ENCODE data around the gene CHMP4B. TPM values are rescaled to one million over a fixed set of nuclear protein-coding genes. Genes with fewer than 3 reads are reported as not detected.

Gene CHMP4B
- total RNA-seq, 1 experiment from 2014 or later, result 87.5 TPM

DNA sequence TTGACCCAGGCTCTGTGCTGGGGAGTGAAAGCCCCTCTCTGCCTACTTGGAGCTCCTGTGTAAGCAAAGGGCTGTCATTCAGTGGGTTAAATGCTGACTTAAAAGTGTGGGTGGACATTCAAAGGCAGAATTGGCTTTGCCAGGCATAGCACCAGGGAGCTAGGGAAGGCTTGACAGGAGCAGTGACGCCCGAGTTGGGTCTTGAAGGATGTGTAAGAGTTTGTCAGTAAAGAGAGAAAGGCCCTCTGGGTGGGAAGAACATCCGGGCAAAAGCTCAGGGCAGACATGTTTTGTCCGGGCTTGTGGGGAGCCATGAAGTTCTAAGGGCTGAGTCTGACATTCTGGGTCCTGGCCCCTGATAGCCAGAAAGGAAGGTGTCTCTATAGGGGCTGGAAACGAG lies 27.9 kb upstream of the CHMP4B start:
- ATAC-seq, result no peak
- no peak for DNase-seq (ENCODE audit: low read depth, low spot score)
- Histone ChIP-seq H3K9me3 (ENCODE audit: control insufficient read depth, insufficient read depth, low read depth, low read length) (no peaks in the 10 kb centered on the region), H3K4me1 (ENCODE audit: control insufficient read depth, insufficient read depth, low read length) (no peaks in the 10 kb centered on the region), H3K27ac (ENCODE audit: low read length) (no peak overlapping the region), H3K4me3 (ENCODE audit: low read depth in 2 of 2, low read length in 2 of 2) (no peak overlapping the region), H3K36me3 (ENCODE audit: control insufficient read depth, insufficient read depth, low read length) (no peaks in the 10 kb centered on the region), H3K27me3 (ENCODE audit: control insufficient read depth, insufficient read depth, low read length) (no peaks in the 10 kb centered on the region)
- intact Hi-C loops (cut with micrococcal nuclease; ENCODE audit: unreplicated experiment) (no loop called here), in situ Hi-C loops (cut with HindIII; ENCODE audit: low pct_unique_long_range_greater_than_20kb, low sequenced_read_pairs) (no loop called here)
- BruUV-seq (replicated peaks), result no TSS peak
- ChIA-PET POLR2A (no interaction called here), CTCF (no interaction called here)
- TF ChIP-seq, protein P1, sequence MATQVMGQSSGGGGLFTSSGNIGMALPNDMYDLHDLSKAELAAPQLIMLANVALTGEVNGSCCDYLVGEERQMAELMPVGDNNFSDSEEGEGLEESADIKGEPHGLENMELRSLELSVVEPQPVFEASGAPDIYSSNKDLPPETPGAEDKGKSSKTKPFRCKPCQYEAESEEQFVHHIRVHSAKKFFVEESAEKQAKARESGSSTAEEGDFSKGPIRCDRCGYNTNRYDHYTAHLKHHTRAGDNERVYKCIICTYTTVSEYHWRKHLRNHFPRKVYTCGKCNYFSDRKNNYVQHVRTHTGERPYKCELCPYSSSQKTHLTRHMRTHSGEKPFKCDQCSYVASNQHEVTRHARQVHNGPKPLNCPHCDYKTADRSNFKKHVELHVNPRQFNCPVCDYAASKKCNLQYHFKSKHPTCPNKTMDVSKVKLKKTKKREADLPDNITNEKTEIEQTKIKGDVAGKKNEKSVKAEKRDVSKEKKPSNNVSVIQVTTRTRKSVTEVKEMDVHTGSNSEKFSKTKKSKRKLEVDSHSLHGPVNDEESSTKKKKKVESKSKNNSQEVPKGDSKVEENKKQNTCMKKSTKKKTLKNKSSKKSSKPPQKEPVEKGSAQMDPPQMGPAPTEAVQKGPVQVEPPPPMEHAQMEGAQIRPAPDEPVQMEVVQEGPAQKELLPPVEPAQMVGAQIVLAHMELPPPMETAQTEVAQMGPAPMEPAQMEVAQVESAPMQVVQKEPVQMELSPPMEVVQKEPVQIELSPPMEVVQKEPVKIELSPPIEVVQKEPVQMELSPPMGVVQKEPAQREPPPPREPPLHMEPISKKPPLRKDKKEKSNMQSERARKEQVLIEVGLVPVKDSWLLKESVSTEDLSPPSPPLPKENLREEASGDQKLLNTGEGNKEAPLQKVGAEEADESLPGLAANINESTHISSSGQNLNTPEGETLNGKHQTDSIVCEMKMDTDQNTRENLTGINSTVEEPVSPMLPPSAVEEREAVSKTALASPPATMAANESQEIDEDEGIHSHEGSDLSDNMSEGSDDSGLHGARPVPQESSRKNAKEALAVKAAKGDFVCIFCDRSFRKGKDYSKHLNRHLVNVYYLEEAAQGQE (IDR thresholded peaks at IDR 0.05; ENCODE audit: insufficient read depth in 1 of 2, low read depth in 2 of 2, low read length in 1 of 2), result no peak
- TF ChIP-seq, protein P2, sequence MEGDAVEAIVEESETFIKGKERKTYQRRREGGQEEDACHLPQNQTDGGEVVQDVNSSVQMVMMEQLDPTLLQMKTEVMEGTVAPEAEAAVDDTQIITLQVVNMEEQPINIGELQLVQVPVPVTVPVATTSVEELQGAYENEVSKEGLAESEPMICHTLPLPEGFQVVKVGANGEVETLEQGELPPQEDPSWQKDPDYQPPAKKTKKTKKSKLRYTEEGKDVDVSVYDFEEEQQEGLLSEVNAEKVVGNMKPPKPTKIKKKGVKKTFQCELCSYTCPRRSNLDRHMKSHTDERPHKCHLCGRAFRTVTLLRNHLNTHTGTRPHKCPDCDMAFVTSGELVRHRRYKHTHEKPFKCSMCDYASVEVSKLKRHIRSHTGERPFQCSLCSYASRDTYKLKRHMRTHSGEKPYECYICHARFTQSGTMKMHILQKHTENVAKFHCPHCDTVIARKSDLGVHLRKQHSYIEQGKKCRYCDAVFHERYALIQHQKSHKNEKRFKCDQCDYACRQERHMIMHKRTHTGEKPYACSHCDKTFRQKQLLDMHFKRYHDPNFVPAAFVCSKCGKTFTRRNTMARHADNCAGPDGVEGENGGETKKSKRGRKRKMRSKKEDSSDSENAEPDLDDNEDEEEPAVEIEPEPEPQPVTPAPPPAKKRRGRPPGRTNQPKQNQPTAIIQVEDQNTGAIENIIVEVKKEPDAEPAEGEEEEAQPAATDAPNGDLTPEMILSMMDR (IDR thresholded peaks at IDR 0.05), result no peak
- TF ChIP-seq SIN3A (IDR thresholded peaks at IDR 0.05; ENCODE audit: borderline replicate concordance, insufficient read depth, low read depth, low read length) (no peak), POLR2AphosphoS5 (IDR thresholded peaks at IDR 0.05; ENCODE audit: low read depth, low read length) (no peak), TCF7L2 (IDR thresholded peaks at IDR 0.05; ENCODE audit: low read depth, low read length) (no peak)

DNA sequence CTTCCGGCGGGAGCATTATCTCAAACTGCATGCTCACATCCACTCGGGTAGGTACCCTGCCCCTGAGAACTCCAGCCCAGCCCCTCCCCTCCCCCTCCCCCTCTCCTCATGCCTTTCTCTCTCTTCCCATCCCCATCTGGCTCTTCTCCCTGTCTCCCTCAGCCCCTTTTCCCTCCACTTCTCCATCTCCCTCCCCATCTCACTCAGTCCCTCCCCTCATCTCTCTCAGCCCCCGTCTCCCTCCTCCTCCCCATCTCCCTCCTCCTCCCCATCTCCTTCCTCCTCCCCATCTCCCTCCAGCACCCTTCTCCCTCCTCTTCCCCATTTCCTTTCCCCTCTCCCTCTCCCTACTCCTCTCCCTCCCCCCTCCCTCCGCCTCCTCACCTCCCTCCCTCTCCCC lies 27.3 kb upstream of the CHMP4B start:
- Histone ChIP-seq H3K9me3 (ENCODE audit: control insufficient read depth, insufficient read depth, low read depth, low read length) (no peaks in the 10 kb centered on the region), H3K36me3 (ENCODE audit: control insufficient read depth, insufficient read depth, low read length) (no peaks in the 10 kb centered on the region), H3K4me1 (ENCODE audit: control insufficient read depth, insufficient read depth, low read length) (peaks cover 4% of the 10 kb centered on the region), H3K27me3 (ENCODE audit: control insufficient read depth, insufficient read depth, low read length) (no peaks in the 10 kb centered on the region), H3K27ac (ENCODE audit: low read length) (no peak overlapping the region), H3K4me3 (ENCODE audit: low read depth in 2 of 2, low read length in 2 of 2) (no peak overlapping the region)
- DNase-seq (ENCODE audit: low read depth, low spot score), result no peak
- no TSS peak for BruUV-seq (replicated peaks)
- TF ChIP-seq, protein P2 (IDR thresholded peaks at IDR 0.05), result no peak
- TF ChIP-seq SIN3A (IDR thresholded peaks at IDR 0.05; ENCODE audit: borderline replicate concordance, insufficient read depth, low read depth, low read length), result no peak
- TF ChIP-seq POLR2AphosphoS5 (IDR thresholded peaks at IDR 0.05; ENCODE audit: low read depth, low read length), result no peak
- no peak for TF ChIP-seq TCF7L2 (IDR thresholded peaks at IDR 0.05; ENCODE audit: low read depth, low read length)
- TF ChIP-seq, protein P1 (IDR thresholded peaks at IDR 0.05; ENCODE audit: insufficient read depth in 1 of 2, low read depth in 2 of 2, low read length in 1 of 2), result no peak
- ChIA-PET POLR2A (no interaction called here), CTCF (no interaction called here)
- intact Hi-C loops (cut with micrococcal nuclease; ENCODE audit: unreplicated experiment), result no loop called here
- in situ Hi-C loops (cut with HindIII; ENCODE audit: low pct_unique_long_range_greater_than_20kb, low sequenced_read_pairs), result no loop called here
- no peak for ATAC-seq
